Suprapubic skin (tissue), 3 donors: ENCODE results near the gene ANKRD65.

Experiments used
- POLR2AphosphoS5 ChIP-seq, 3 donors: sonication (generic); formaldehyde crosslinking; IDR thresholded peaks; one replicate each; pipeline ENCODE4 v1.6.1; 2017; ENCODE audit warnings: antibody characterized with exemption in 3 of 3
- TF ChIP-seq, protein P1 (sequence below), 2 donors: fragments of 200-600 bp in 1 of 2; fragments of 450-650 bp in 1 of 2; sonication (generic) in 1 of 2; IDR thresholded peaks; one replicate each; pipeline ENCODE4 v1.5.1; 2016 to 2019; ENCODE audit warnings: antibody characterized with exemption in 2 of 2, mild to moderate bottlenecking in 1 of 2, moderate library complexity in 1 of 2

GRCh38 chr1:1380860-1381259 lies 40.2 kb downstream of the ANKRD65 start:
- TF ChIP-seq, protein P1, sequence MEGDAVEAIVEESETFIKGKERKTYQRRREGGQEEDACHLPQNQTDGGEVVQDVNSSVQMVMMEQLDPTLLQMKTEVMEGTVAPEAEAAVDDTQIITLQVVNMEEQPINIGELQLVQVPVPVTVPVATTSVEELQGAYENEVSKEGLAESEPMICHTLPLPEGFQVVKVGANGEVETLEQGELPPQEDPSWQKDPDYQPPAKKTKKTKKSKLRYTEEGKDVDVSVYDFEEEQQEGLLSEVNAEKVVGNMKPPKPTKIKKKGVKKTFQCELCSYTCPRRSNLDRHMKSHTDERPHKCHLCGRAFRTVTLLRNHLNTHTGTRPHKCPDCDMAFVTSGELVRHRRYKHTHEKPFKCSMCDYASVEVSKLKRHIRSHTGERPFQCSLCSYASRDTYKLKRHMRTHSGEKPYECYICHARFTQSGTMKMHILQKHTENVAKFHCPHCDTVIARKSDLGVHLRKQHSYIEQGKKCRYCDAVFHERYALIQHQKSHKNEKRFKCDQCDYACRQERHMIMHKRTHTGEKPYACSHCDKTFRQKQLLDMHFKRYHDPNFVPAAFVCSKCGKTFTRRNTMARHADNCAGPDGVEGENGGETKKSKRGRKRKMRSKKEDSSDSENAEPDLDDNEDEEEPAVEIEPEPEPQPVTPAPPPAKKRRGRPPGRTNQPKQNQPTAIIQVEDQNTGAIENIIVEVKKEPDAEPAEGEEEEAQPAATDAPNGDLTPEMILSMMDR (IDR thresholded peaks at IDR 0.05) = no peak
- no peak for TF ChIP-seq POLR2AphosphoS5 (IDR thresholded peaks at IDR 0.05)
